CD4-positive, alpha-beta T cell treated with Interleukin-4 for 1 hour (primary cell): Measurements from ENCODE around the gene PGF.
"Not testable (repeated sequence)": the region's sequence is repeated elsewhere in the genome, so short reads cannot be mapped to it uniquely, and the experiment has no call there.

Source experiments
- DNase-seq, 2 donors: peaks; one replicate each; pipeline ENCODE4 v3.0.0-alpha.2; 2020 to 2022

PGF gene

DNA sequence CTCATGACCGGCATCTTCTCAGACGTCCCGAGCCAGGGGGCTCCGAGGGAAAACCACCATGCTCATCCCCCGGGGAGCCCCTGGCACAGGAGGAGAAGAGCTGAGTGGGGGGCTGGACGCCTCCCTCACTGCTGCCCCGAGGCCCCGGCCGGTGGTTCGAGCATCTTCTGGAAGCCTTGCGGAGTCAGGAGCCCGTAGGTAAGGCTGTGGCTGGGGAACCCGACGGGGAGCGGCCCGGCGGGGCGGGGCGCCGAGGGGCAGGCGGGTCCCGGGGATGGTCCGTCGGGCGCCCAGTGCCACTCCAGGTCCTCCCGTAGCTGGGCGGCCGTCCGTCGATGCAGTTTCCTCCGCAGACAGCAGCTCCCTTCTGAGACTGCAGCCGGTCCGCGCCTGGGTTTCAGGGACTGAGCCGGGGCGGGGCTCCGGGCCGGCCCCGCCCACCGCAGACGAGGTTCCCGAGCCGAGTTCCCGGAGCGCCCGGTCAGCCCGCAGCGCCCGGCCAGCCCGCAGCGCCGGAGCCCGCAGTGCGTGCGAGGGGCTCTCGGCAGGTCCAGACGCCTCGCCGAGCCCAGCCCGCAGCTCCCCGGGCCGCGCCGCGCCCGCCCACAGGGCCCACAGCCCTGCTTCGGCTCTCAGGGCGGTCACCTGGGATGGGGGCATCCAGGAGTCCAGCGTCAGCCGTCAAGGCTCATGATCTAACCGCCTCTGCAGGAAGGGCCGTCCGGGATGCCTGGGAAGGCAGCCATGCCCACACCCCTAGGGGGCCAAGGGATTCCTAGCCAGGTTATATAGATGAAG is at the start of gene PGF:
Gene PGF, minus strand, starts transcription at position 369 of the 798 bp plus-strand sequence. Its CDS starts 355 bp downstream, at position 14.
- peak; percentile 33 to 46 for DNase-seq

DNA sequence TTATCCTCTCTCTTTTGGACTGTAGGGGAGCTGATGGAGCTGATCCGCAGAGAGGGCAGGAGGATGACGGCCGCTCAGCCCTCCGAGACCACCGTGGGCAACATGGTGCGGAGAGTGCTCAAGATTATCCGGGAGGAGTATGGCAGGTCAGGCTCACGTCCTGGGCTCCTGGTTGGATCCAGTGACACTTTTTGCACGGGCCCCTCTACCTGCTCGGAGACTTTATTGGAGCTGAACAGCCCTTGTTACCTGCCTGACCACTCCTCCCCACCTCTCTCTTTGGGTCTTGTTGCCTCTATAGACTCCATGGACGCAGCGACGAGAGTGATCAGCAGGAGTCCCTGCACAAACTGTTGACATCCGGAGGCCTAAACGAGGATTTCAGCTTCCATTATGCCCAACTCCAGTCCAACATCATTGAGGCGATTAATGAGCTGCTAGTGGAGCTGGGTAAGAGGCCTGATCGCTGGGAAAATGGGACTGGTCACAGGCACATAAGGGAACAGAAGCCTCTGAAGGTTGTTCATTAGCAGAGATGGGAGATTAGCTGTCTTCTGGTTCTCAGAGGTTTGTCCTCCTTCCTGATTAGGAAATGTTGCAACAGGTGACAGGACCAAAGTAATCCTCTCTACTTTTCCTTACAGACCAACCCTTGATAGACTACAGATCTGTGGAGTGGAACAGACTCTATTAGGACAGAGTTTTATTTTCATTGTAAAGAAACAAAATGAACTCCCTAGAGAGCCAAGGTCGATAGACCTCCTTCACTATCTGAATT is 48.0 kb upstream of the PGF start:
- DNase-seq = peak in 1 of 2 donors; percentile 6

DNA sequence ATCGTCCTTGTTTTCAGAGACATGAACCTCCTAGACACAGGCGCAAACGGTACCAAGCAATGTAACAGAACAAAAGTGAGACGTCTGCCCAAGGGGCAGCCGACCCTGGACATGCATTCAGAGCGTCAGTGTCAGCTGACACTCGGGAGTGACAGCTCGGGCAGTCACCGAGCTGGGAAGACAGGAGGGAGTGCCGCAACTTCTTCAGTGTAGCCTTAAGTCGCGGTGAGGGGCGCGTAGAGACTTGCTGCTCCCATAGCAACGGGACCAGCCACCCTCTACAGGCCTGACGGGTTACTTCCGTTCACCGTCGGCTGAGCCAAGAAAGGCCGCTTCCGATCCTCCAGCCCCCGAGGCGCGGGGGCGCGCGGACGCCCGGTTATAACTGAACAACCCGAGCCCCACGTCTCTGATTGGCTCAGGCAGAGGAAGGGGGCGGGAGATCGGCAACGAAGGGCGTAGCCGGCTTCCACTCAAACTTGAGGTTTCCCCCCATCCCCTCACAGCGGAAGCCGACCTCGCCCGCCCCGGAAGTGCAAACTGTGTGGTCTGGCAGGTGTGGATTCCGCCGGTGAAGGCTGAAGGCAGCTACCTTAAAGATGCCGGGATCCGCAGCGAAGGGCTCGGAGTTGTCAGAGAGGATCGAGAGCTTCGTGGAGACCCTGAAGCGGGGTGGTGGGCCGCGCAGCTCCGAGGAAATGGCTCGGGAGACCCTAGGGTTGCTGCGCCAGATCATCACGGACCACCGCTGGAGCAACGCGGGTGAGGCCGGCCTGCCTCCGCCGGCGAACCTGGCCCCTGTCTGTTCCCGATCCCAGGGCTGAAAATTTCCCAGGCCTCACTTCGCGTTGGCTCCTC is 47.2 kb upstream of the PGF start, which contains the start of gene EIF2B2:
Gene EIF2B2, plus strand, starts transcription at position 530 of the 858 bp plus-strand sequence. Its CDS starts 70 bp downstream, at position 600.
- peak; percentile 99 for DNase-seq

DNA sequence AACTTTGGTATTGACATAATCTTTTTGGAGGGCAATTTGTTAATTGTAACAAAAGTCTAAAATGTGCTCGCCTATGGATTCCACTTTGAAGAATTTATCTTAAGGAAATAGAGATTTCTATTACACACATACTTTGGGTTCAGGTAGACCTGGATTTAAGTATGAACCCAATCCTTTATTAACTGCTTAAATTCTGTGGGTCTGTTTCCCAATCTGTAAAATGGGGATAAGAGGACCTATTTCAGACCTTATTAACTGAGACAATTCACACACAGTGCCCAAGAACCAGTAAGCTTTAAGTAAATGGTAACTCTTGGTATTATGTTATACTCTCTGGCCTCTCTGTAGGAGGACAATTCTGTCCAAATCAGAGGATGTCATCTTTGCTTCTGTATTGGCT is 46.5 kb upstream of the PGF start:
- no peak for DNase-seq

DNA sequence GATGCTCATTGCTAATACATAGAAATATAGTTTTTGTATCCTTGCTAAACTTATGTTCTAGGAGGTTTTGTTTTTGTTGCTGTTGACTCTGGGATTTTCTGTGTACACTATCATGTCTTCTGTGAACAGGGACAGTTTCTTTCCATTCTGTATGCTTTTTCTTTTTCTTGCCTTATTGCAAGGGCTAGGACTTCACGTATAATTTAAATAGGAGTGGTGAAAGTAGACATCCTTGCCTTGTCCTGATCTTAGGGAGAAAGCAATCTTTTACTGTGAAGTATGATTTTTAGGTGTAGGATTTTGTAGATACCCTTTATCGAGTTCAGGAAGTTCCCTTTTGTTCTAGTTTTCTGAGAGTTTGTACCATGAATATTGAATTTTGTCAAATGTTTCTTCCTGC is 45.9 kb upstream of the PGF start:
- no peak for DNase-seq

DNA sequence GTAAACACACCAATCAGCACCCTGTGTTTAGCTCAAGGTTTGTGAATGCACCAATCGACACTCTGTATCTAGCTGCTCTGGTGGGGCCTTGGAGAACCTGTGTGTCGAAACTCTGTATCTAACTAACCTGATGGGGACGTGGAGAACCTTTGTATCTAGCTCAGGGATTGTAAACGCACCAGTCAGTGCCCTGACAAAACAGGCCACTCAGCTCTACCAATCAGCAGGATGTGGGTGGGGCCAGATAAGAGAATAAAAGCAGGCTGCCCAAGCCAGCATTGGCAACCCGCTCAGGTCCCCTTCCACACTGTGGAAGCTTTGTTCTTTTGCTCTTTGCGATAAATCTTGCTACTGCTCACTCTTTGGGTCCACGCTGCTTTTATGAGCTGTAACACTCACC is 40.4 kb upstream of the PGF start:
- DNase-seq = not testable (repeated sequence)

DNA sequence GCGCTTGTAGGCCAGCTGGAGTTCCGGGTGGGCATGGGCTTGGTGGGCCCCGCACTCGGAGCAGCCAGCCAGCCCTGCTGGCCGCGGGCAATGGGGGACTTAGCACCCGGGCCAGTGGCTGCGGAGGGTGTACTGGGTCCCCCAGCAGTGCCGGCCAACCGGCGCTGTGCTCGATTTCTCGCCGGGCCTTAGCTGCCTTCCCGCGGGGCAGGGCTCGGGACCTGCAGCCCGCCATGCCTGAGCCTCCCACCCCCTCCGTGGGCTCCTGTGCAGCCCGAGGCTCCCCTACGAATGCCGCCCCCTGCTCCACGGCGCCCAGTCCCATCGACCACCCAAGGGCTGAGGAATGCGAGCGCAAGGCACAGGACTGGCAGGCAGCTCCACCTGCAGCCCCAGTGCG is 38.8 kb upstream of the PGF start:
- not testable (repeated sequence) for DNase-seq

DNA sequence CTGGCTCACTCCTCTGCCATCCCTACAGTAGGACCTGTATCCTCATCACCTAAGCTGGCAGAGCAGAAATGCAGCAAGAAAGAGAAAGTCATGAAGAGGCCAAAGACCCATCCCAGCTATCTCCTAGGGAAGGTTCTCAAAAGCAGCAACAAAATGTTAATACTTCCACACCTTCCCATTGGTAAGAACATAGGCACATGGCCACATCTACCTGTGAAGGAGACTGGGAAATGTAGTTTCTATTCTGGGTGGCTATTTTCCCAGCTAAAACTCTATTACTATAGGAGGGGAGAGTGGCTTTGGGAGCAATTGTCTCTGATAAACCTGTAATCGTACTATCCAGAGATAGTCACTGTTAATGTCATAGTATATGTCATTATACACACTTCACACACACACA is 33.6 kb upstream of the PGF start:
- no peak for DNase-seq

DNA sequence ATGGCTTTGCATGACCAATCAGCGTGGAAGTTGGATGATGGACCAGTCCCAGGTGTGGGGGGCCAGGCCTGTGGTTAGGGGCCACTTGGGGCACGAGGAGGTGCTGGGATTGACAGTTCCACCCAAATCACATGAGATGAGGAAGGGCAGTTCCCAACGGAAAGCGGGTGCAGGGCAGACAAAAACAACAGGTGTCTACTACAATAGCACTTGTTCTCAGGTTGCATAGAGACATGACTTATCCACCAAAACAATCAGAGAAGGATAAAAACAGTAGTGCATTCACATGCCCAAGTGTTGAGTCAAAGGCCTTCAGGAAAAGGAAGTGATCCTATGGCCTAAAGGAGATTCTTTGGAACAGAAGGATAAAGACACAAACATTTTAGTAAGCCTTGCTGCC is 32.7 kb upstream of the PGF start:
- no peak for DNase-seq

DNA sequence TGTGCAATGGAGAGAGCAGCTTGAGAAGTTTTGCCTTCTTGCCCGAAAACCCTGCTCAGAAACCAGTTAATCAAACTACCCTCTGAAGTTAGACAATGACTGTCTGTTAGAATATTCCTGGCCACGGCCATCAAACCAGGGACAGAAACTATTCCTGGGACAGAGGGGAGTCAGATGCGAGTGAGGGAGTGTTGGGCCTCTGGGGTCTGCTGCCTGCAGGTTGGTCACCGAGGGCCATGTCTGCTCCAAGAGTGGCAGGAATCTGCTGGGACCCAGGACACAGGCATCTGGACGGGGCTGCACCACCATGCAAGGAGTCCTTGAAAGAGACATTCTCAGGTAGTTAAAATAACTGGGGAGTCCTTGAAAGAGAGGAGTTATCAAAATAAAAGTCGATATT is 30.4 kb upstream of the PGF start:
- no peak for DNase-seq

DNA sequence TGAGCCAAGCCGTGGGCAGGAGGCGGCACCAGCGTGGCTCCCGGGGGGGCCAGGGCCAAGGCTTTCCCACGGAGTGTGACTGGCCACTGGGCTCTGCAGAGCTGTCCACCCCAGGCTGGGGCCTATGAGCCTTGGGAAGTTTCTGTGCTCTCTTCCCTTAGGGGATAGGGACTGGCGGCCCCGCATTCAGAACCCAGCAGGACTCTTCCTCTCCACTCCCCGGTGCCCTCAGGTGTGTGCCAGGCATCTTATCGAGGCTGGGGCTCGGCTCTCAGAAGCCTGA is 29.6 kb upstream of the PGF start:
- no peak for DNase-seq

DNA sequence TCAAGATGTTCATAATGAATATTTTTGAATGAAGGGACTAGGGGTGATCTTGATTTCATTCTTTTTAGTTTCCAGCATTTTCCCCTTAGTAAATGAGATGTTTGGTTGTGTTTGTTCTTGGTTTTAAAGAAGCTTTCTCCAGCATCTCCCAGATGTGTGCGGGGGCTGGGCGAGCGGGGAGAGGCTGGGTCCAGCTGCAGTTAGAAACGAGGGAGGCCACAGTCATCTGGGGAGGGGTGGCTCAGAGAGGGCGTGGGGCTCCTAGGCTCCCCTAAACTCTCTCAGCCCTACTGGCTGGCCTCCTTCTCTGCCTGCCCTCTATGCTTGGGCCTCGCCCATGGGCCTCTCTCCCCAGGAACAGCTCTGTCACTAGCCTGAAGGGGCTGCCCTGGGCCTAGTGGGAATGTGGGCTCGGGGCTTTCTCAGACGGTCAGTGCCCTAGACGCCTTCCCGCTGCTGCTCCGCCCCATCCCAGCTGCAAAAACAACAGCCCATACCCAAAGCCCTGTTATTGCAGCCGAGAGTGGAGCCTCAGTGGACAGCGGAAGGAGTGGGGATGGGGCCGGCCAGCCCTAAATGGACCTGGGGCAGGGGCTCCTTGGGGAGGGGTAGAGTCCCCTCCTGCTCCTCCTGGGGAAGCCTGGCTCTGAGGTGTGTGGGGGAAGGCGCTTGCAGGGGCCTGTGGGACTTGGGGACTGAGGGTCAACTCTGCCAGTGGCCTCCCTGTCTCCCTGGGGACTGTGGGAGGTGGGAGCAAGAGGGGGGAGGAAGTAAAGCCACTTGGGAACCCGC is 29.0 kb upstream of the PGF start:
- DNase-seq = no peak

DNA sequence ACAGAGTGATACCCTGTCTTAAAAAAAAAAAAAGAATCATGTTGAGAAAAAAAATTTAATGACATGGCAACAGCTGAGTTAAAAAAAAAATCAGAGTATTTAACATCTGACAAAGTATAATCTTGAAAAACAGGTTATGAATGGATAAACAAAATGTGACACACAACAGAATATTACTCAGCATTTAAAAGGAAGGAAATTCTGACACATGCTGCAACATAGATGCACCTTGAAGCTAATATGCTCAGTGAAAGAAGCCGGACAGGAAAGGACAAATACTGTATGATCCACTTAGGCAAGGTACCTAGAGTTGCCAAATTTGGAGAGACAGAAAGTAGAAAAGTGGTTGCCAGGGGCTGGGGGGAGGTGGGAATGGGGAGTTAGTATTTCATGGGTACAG is 27.9 kb upstream of the PGF start:
- no peak for DNase-seq

DNA sequence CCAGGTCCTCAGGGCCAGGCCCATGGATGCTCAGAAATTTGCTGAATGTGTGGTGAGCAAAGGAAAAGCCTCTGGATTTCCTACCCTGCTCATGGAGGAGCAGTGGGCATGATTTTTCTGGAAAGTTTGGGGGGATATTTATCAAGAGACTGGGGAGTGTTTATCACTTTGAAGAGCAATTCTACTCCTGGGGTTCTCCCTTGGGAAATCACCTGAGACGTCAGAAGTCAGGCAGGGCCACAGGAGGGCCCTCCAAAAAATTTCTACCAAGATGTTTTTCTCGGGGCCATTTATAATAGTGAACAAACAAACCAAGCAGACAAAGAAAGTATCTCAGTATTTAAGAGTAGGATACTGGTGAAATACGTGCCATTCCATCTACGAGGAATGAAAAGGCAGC is 27.3 kb upstream of the PGF start:
- no peak for DNase-seq

DNA sequence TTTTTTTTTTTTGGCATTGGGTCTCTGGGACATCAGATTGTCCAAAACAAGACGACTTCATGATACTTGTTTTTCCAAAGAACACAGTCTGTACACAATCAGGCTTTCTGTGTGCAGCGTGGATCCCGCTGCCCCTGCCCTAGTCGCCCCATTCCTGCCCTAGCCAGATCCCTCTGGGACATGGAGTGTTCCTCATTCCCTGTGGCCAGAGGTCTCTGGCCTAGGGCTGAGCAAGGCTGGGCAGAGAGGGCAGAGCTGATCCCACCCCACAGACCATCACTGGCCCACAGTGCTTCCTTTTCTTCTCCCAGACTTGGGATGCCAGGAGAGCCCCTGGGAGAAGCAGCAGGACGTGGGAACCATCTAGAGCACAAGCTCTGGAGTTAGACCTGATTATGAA is 26.4 kb upstream of the PGF start:
- DNase-seq = no peak

DNA sequence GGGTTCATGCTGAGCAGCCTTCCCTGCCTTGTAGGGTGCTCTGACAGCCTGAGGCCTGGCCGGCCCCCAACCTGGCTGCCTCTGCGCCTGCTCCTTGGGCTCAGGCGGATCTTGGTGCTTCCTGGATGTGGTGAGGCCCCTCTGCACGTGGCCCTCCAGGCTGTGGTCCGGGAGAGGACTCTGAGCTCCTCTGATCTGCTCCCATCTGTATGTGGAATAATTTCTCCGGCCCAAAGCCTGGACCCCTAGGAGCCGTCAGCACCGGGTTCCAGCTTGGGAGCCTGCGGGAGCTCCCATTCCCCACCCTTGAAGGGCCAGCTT is 26.0 kb upstream of the PGF start:
- DNase-seq = no peak

DNA sequence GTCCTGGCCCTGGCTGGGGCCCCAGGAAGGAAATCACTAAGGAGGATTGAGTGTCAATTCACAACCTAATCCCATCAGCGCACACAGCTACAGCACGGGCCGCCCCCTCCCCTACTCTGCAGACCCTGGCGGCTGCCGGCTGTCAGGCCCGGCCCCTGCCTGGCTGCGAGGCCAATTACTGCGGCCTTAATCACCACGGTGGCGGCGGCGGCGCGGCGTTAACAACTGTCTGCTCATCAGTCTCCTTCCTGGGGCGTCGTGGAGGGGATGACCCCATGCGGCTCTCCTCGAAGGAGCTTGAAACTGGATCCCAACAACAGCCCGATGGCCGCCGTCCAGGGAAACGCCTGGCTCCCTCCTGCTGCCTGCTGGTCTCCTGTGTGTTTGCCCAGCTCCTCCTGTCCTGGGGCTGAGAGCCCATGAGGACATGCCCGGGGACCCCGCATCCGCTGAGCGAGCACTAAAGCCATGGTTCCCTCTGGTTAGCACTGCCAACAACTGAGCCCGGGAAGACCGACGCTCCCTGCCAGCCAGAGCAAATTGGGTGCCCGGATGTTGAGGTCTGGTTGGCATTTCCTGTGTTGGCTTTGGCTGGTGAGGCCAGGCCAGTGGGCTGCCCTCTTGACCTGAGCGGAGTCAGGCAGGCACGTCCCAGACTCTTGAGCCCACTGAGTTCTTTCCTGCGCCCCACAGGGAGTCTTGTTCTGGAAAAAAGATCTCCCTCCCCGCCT is 25.5 kb upstream of the PGF start:
- no peak for DNase-seq

DNA sequence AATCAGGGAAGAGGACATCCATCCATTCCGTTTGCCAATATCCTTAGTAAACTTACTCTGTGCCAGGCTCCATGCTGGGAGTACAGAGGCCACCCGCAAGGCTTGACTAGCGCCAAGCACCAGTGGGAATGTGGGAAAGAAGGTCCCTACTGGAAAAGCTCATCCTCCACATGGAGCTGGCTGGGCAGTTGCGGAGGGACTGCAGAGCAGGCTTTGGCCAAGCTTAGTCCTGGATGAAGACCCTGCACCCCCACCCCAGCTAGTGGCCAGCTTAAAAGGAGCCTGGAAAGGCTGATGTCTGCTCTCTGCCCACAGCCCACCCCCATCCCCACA is 25.0 kb upstream of the PGF start:
- DNase-seq = no peak

DNA sequence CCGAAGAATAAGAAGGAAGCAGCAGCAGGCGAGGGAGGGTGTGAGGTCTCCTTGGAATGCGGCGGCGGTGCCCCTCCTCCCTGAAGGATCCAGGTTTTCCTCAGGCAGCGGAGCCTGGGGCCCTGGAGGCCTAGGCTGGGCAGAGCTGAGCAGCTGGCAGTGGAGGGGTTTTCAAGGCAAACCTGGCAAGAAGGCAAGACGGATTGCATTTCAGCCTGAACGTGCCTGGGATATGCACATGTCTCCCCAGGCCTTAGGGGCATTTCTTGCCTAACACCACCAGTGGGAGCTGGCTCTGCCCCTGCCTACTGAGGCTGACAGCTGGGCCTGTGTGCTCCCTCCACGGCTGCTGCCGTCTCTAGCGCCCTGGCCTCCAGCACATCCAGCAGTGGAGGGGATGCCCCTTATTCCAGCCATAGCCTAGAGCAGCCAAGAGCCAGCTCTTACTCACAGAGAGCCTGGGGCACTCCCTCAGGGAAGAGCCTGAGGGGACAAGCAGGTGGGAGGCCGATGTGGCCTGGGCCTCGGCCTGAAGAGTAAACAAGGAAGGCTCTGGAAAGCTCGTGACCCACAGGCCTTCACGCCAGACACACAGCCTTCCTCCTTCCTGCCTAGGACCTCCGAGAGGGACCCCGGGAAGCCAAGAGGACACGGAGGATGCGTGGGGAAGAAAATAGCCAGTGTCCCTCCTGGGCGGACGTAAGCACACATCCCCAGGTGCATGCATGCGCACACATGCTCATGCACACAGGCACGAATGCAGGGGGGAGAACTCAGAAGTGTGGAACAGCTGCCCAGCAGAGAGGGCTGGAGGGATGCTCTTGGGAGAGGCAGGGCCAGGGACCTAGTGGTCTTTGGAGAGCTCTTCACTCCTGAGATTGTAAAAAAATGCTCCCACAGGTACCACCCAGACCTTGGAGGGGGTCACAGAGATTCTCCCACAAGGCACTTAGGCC is 24.3 kb upstream of the PGF start:
- no peak for DNase-seq

DNA sequence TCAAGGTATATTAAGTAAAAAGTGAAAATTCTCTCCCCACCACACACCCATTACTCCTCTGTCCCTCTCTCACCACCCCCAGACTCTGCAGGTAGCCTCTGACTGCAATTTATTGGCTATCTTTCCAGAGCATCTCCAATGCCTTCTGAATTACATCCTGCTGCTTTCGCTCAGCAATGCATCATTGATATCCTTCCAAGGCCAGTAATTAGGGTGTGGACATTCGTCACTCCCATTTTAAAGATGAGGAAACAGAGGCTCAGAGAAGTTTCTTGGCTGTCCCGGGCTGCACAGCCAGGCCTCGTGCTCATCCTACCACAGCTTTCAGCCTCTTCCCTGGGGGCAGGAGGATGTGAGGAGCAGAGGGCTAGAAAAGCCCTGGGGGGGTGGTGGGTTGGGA is 23.6 kb upstream of the PGF start:
- no peak for DNase-seq

DNA sequence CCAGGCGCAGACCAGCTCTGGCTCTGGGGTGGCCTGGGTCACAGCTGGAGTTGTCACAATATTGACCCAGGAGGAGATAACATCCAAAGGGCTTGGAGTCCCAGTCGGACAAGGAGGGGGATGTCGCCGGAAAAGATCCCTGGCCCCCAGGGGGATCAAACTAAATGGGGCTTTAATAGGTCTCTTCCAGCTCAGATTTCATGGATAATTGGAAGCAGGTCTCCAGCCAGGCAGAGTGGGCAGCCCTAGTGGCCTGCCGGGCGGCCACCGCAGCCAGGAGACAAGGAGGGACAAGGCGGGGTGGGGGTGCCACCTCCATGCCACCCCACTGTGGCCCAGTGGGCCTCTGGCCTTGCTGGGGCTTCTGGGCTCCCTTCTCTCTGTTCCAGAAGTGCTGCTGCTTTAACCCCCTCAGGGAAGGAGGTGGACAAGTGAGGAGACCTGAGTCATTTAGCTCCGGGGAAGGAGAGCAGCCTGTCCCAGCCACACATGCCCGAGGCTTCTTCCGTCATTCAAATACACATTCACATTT is 23.1 kb upstream of the PGF start:
- no peak for DNase-seq
